ENCODE results near the gene SSH2. TPM values are rescaled to one million over a fixed set of nuclear protein-coding genes. Genes with fewer than 3 reads are reported as not detected.

SSH2 gene
- polyA plus RNA-seq, 1 of the 3 experiments (the other 2 are of a cell fraction) = 8.8 TPM

GRCh38 chr17:29686993-29687590 lies 242.9 kb downstream of the SSH2 start:
- peaks cover 10 to 14% of the 10 kb centered on the region in 2 experiments for H3K36me3 ChIP-seq (replicated peaks in 1 of 2; ENCODE audit: control insufficient read depth in 1 of 2, insufficient read depth in 2 of 2, low read length in 1 of 2)
- H3K4me1 ChIP-seq (ENCODE audit: control insufficient read depth in 1 of 2, insufficient read depth in 2 of 2, low read depth in 1 of 2, low read length in 1 of 2) = peaks cover 5 to 15% of the 10 kb centered on the region in 2 experiments; a peak in 2 of 4 replicates
- ChIA-PET CTCF (interaction anchor here (0.6 to 0.8 kb wide), 2 partner anchors 73 to 191 kb away, joined by 3 read pairs; no protein-coding TSS in a partner anchor), POLR2A (no interaction called here)
- no peaks in the 10 kb centered on the region for H3K9me3 ChIP-seq
- H4K20me1 ChIP-seq (ENCODE audit: insufficient read depth) = no peaks in the 10 kb centered on the region
- no peak overlapping the region for H2AFZ ChIP-seq (ENCODE audit: low read depth)
- TF ChIP-seq YY1 (IDR thresholded peaks at IDR 0.05; ENCODE audit: low read depth) (no peak), TCF12 (IDR thresholded peaks at IDR 0.05) (no peak), FOXM1 (IDR thresholded peaks at IDR 0.05; ENCODE audit: low read depth) (no peak)
- no peak overlapping the region for H3K4me3 ChIP-seq (ENCODE audit: low read depth in 2 of 2, low read length in 1 of 2)
- H3K4me2 ChIP-seq = no peak overlapping the region
- DNase-seq = no peak
- no peaks in the 10 kb centered on the region for H3K9me2 ChIP-seq
- WGBS (ENCODE audit: low lambda C conversion rate) = 91% methylated on average over 4 of the region's 4 CpGs
- no peak overlapping the region for H3K27ac ChIP-seq (ENCODE audit: low read depth in 2 of 2, low read length in 1 of 2)
- peaks cover 1% of the 10 kb centered on the region for H3F3A ChIP-seq (replicated peaks; ENCODE audit: insufficient read depth)
- no peaks in the 10 kb centered on the region for H3K79me2 ChIP-seq (ENCODE audit: insufficient read depth)
- no peak overlapping the region for H3K9ac ChIP-seq
- H3K27me3 ChIP-seq (ENCODE audit: insufficient read depth) = no peaks in the 10 kb centered on the region

- H3K9ac ChIP-seq = no peak overlapping the region
- CTCF ChIA-PET = no interaction called here
- WGBS (ENCODE audit: low lambda C conversion rate) = 100% methylated on average over 1 of the region's 1 CpG
Observed at GRCh38 chr17:29683481-29683880, 246.5 kb downstream of the SSH2 start.

More at GRCh38 chr17:29683481-29683880, 246.5 kb downstream of the SSH2 start:
- no peaks in the 10 kb centered on the region for H3K79me2 ChIP-seq (ENCODE audit: insufficient read depth)
- H3K9me3 ChIP-seq = no peaks in the 10 kb centered on the region
- POLR2A ChIA-PET = no interaction called here
- H4K20me1 ChIP-seq (ENCODE audit: insufficient read depth) = no peaks in the 10 kb centered on the region
- H3K4me2 ChIP-seq = no peak overlapping the region
- H3K27me3 ChIP-seq (ENCODE audit: insufficient read depth) = no peaks in the 10 kb centered on the region
- H3K27ac ChIP-seq (ENCODE audit: low read depth in 2 of 2, low read length in 1 of 2) = no peak overlapping the region; a peak in 1 of 4 replicates
- no peaks in the 10 kb centered on the region for H3F3A ChIP-seq (replicated peaks; ENCODE audit: insufficient read depth)
- TF ChIP-seq MXI1 (IDR thresholded peaks at IDR 0.05; ENCODE audit: low read depth, low read length) = no peak
- TF ChIP-seq JUND (IDR thresholded peaks at IDR 0.05) = no peak
- no peak for TF ChIP-seq FOSL2 (IDR thresholded peaks at IDR 0.05; ENCODE audit: borderline replicate concordance, low read depth)
- TF ChIP-seq YY1 (IDR thresholded peaks at IDR 0.05; ENCODE audit: low read depth) = no peak
- no peak for TF ChIP-seq MEF2A (IDR thresholded peaks at IDR 0.05; ENCODE audit: borderline replicate concordance, low read depth)
- TF ChIP-seq CTCF (IDR thresholded peaks at IDR 0.05) = no peak
- no peak for TF ChIP-seq FOXJ3 (CRISPR knock-in tag; IDR thresholded peaks at IDR 0.05)
- TF ChIP-seq TAF1 (IDR thresholded peaks at IDR 0.05; ENCODE audit: borderline replicate concordance, low read depth, low read length) = no peak
- no peak for TF ChIP-seq TEAD4 (IDR thresholded peaks at IDR 0.05; ENCODE audit: borderline replicate concordance, insufficient read depth)
- no peak overlapping the region for H3K4me3 ChIP-seq (ENCODE audit: low read depth in 2 of 2, low read length in 1 of 2)
- H2AFZ ChIP-seq (ENCODE audit: low read depth) = no peak overlapping the region
- DNase-seq = no peak
- H3K4me1 ChIP-seq (ENCODE audit: control insufficient read depth in 1 of 2, insufficient read depth in 2 of 2, low read depth in 1 of 2, low read length in 1 of 2) = peaks cover 5 to 18% of the 10 kb centered on the region in 2 experiments; a peak in 2 of 4 replicates
- H3K9me2 ChIP-seq = no peaks in the 10 kb centered on the region
- peaks cover 12 to 22% of the 10 kb centered on the region in 2 experiments for H3K36me3 ChIP-seq (replicated peaks in 1 of 2; ENCODE audit: control insufficient read depth in 1 of 2, insufficient read depth in 2 of 2, low read length in 1 of 2)

Data from SK-N-SH (cell line).